GM06990 (cell line): ENCODE data around the gene RNF168.
"Not testable (repeated sequence)": the region's sequence is repeated elsewhere in the genome, so short reads cannot be mapped to it uniquely, and the experiment has no call there.

Source experiments
- DNase-seq: peaks from one replicate; pipeline ENCODE4 v3.0.0-alpha.2; 2011; ENCODE audit not compliant: insufficient read length; ENCODE audit errors: extremely low read depth
- H3K27me3 ChIP-seq: replicated peaks from 2 replicates; pipeline ENCODE4 v1.6.0; 2011; ENCODE audit warnings: low read length; ENCODE audit not compliant: control insufficient read depth, insufficient read depth
- H3K36me3 ChIP-seq: 2 replicates; pipeline ENCODE4 v1.5.1; 2011; ENCODE audit warnings: low read length; ENCODE audit not compliant: control insufficient read depth, insufficient read depth
- H3K4me3 ChIP-seq: replicated peaks from 2 replicates; pipeline ENCODE4 v1.5.1; 2011; ENCODE audit warnings: low read depth, mild to moderate bottlenecking, control low read depth, low read length
- CTCF ChIP-seq: IDR thresholded peaks from 2 replicates; pipeline ENCODE4 v1.5.1; 2011; ENCODE audit warnings: low read length, control low read depth, mild to moderate bottlenecking, inconsistent platforms; ENCODE audit not compliant: insufficient read depth, poor library complexity, severe bottlenecking

RNF168 gene

GRCh38 chr3:196513697-196514349, 10.3 kb upstream of the RNF168 start:
- no peak for DNase-seq
- no peak overlapping the region for H3K4me3 ChIP-seq
- H3K27me3 ChIP-seq = no peaks in the 10 kb centered on the region
- no peak for TF ChIP-seq CTCF
- H3K36me3 ChIP-seq = no peaks in the 10 kb centered on the region

- not testable (repeated sequence) for H3K27me3 ChIP-seq, H3K4me3 ChIP-seq, DNase-seq, H3K36me3 ChIP-seq
Measured at GRCh38 chr3:196511646-196512425, 8.3 kb upstream of the RNF168 start.

DNA sequence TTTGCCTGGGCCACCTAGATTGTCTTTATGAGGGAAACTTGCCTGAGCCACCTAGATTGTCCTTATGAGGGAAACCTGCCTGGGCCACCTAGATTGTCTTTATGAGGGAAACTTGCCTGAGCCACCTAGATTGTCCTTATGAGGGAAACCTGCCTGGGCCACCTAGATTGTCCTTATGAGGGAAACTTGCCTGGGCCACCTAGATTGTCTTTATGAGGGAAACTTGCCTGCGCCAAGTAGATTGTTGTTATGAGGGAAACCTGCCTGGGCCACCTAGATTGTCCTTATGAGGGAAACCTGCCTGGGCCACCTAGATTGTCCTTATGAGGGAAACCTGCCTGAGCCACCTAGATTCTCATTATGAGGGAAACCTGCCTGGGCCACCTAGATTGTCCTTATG, 7.5 kb upstream of the RNF168 start:
- DNase-seq, H3K27me3 ChIP-seq, H3K36me3 ChIP-seq, H3K4me3 ChIP-seq: not testable (repeated sequence)

GRCh38 chr3:196506687-196507086, 3.1 kb upstream of the RNF168 start:
- Histone ChIP-seq H3K36me3 (no peaks in the 10 kb centered on the region), H3K4me3 (no peak overlapping the region), H3K27me3 (no peaks in the 10 kb centered on the region)
- no peak for TF ChIP-seq CTCF
- DNase-seq = no peak

- TF ChIP-seq CTCF = no peak
- H3K4me3 ChIP-seq = no peak overlapping the region
- no peaks in the 10 kb centered on the region for H3K27me3 ChIP-seq
- no peaks in the 10 kb centered on the region for H3K36me3 ChIP-seq
- DNase-seq = no peak
Measured at GRCh38 chr3:196504556-196504955, 988 bp upstream of the RNF168 start.

DNA sequence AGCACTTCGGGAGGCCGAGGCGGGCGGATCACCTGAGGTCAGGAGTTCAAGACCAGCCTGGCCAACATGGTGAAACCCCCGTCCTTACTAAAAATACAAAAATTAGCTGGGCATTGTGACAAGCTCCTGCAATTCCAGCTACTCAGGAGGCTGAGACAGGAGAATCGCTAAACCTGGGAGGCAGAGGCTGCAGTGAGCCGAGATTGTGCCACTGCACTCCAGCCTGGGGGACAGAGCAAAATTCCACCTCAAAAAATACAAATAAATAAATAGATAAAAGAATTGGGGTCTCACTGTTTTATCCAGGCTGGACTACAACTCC, 470 bp upstream of the RNF168 start:
- peak overlapping the region; percentile 38 for H3K4me3 ChIP-seq
- not testable (repeated sequence) for DNase-seq

DNA sequence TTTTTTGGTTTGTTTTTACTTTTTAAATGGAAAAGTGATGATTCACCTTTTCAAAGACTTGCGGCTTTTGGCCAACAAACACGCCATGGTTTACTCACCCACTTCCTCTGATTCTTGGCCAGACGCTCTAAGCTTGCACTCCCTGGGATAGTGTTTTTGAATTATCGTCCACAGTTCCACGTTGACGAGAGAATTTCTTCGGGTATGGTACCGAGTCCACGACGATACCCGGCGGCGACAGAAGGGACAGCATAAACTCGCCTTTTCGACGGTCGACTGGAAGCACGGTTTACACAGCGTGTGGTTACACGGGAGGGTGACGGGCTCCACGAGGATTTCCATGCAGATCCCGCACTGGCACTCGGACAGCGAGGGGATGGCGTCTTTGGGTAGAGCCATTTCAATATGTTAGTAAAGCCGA, 783 bp downstream of the RNF168 start:
- no peak for TF ChIP-seq CTCF
- H3K36me3 ChIP-seq = no peaks in the 10 kb centered on the region; the same call in 1 of the 2 replicates
- no peaks in the 10 kb centered on the region for H3K27me3 ChIP-seq
- DNase-seq = peak; percentile 65
- H3K4me3 ChIP-seq = peak overlapping the region; percentile 77

More for the DNA sequence above, 470 bp upstream of the RNF168 start:
- not testable (repeated sequence) for H3K27me3 ChIP-seq, H3K36me3 ChIP-seq
